ENCODE measurements around the gene ADRM1. TPM values are rescaled to one million over a fixed set of nuclear protein-coding genes. Genes with fewer than 3 reads are reported as not detected.

Gene ADRM1
- total and polyA plus RNA-seq, 10 donors: 60.5 to 112 (median 79.2) TPM

DNA sequence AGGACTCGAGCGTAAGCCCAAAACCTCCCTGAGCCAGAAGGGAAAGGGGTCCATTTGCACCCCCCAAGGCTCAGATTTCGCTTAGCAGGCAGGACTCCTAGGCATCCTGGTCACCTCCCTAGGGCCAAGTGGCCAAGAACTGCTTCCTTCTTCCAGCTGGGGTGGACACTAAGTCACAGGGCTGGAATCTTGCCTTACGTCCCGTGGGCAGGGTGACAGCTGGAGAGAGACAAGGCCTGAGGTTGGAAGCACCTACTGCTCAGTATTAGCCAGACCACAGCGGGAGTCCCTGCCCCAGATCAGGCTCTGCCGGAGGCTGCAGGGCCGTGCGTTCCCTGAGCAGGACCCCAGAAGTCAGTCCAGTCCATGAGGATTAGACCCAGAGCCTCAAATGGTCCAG lies 44.6 kb downstream of the ADRM1 start:
- H3K9me3 ChIP-seq: peaks cover 0 to 9% (median 6%) of the 10 kb centered on the region in 8 donors
- H3K4me1 ChIP-seq: no peaks in the 10 kb centered on the region
- no peak overlapping the region for H3K4me3 ChIP-seq
- peaks cover 0 to 86% (median 13%) of the 10 kb centered on the region in 6 donors for H3K36me3 ChIP-seq
- 79 to 84% (median 81%) methylated on average over 7 to 9 of the region's 9 CpGs for WGBS, 5 donors
- intact Hi-C loops (cut with DNase I; ENCODE audit: low total_unique reads): no loop called here
- no peaks in the 10 kb centered on the region for H3K27me3 ChIP-seq (replicated peaks in 1 of 7)
- TF ChIP-seq POLR2A (IDR thresholded peaks at IDR 0.05): no peak
- no peak for TF ChIP-seq POLR2AphosphoS5 (IDR thresholded peaks at IDR 0.05)
- no peak for TF ChIP-seq CTCF (IDR thresholded peaks at IDR 0.05 in 8 of 11, conservative IDR thresholded peaks at IDR 0.05 in 3 of 11)
- DNase-seq: no peak
- no peak overlapping the region for H3K27ac ChIP-seq

GRCh38 chr20:62348604-62349003 lies 45.8 kb downstream of the ADRM1 start:
- Histone ChIP-seq H3K27me3 (replicated peaks in 1 of 7) (no peaks in the 10 kb centered on the region), H3K4me1 (peaks cover 0 to 7% (median 0%) of the 10 kb centered on the region in 6 donors), H3K4me3 (no peak overlapping the region), H3K9me3 (peaks cover 0 to 9% (median 6%) of the 10 kb centered on the region in 8 donors), H3K36me3 (peaks cover 0 to 91% (median 13%) of the 10 kb centered on the region in 6 donors), H3K27ac (no peak overlapping the region)
- TF ChIP-seq POLR2A (IDR thresholded peaks at IDR 0.05): no peak
- no peak for TF ChIP-seq CTCF (IDR thresholded peaks at IDR 0.05 in 8 of 11, conservative IDR thresholded peaks at IDR 0.05 in 3 of 11)
- TF ChIP-seq POLR2AphosphoS5 (IDR thresholded peaks at IDR 0.05): no peak
- intact Hi-C loops (cut with DNase I; ENCODE audit: low total_unique reads): no loop called here
- WGBS, 5 donors: 43 to 100% (median 94%) methylated on average over 1 of the region's 1 CpG
- DNase-seq: no peak

DNA sequence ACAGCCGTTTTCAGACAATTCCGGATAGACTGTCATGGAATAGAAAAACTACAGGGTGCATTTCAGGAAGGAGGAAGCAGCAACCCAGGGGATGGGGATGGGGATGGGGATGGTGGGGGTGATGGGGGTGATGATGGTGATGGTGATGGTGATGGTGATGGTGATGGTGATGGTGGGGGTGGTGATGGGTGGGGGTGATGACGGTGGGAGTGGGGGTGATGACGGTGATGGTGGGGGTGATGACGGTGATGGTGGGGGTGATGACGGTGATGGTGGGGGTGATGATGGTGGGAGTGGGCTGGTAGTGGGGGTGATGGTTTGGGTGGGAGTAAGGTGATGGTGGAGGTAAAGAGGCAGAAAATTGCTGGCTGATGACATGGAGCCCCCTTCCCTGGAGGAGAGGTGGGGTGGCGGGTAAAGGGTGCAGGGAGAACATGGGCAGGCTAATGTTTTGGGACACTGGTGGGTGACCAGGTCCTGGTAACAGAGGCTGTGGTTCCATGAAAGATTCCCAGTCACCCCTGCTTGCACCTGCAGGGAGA lies 46.8 kb downstream of the ADRM1 start:
- TF ChIP-seq POLR2AphosphoS5 (IDR thresholded peaks at IDR 0.05): no peak
- no peak for TF ChIP-seq CTCF (IDR thresholded peaks at IDR 0.05 in 8 of 11, conservative IDR thresholded peaks at IDR 0.05 in 3 of 11)
- TF ChIP-seq POLR2A (IDR thresholded peaks at IDR 0.05): no peak
- WGBS, 5 donors: 69 to 91% (median 85%) methylated on average over 5 to 7 of the region's 7 CpGs
- Histone ChIP-seq H3K9me3 (peaks cover 0 to 9% (median 6%) of the 10 kb centered on the region in 8 donors), H3K27me3 (replicated peaks in 1 of 7) (no peaks in the 10 kb centered on the region), H3K4me3 (no peak overlapping the region), H3K36me3 (peaks cover 0 to 80% (median 13%) of the 10 kb centered on the region in 6 donors), H3K27ac (no peak overlapping the region), H3K4me1 (peaks cover 0 to 15% (median 2%) of the 10 kb centered on the region in 6 donors)
- DNase-seq: no peak
- intact Hi-C loops (cut with DNase I; ENCODE audit: low total_unique reads): no loop called here

- no peak for TF ChIP-seq POLR2A (IDR thresholded peaks at IDR 0.05)
- TF ChIP-seq CTCF (IDR thresholded peaks at IDR 0.05 in 8 of 11, conservative IDR thresholded peaks at IDR 0.05 in 3 of 11): no peak
- intact Hi-C loops (cut with DNase I; ENCODE audit: low total_unique reads): no loop called here
- H3K27me3 ChIP-seq (replicated peaks in 1 of 7): no peaks in the 10 kb centered on the region
- H3K9me3 ChIP-seq: peaks cover 0 to 9% (median 6%) of the 10 kb centered on the region in 8 donors
- peaks cover 0 to 21% (median 5%) of the 10 kb centered on the region in 6 donors for H3K4me1 ChIP-seq
- H3K36me3 ChIP-seq: peaks cover 0 to 75% (median 13%) of the 10 kb centered on the region in 6 donors
- H3K4me3 ChIP-seq: no peak overlapping the region
- DNase-seq: no peak
- 88 to 98% (median 91%) methylated on average over 6 to 16 of the region's 16 CpGs for WGBS, 5 donors
- no peak overlapping the region for H3K27ac ChIP-seq
Observed at GRCh38 chr20:62350098-62350628, 47.4 kb downstream of the ADRM1 start.

Data from spleen (tissue), 11 donors.